ENCODE results near the gene PRSS57.
A peak's percentile ranks its signal among the peaks of the same experiment; 100 is the strongest.

PRSS57 gene

GRCh38 chr19:723714-724113 is 28.5 kb upstream of the PRSS57 start:
- TF ChIP-seq ZNF664 (tag by site-specific recombination; IDR thresholded peaks at IDR 0.05) (0 out of 2 replicates have a peak, but pooled peaks have one; percentile 23), ZNF670 (tag by site-specific recombination; IDR thresholded peaks at IDR 0.05; ENCODE audit: low read depth) (no peak), WT1 (tag by site-specific recombination; IDR thresholded peaks at IDR 0.05) (no peak)
- CTCF ChIA-PET: no interaction called here

GRCh38 chr19:723247-723646 is 28.0 kb upstream of the PRSS57 start:
- ChIA-PET POLR2A (interaction anchor here (1.4 to 1.5 kb wide), 2 partner anchors 16 to 19 kb away, joined by 4 read pairs; no protein-coding TSS in a partner anchor), CTCF (interaction anchor here (0.5 to 1.0 kb wide), 2 partner anchors 11 to 708 kb away, joined by 3 to 4 read pairs; no protein-coding TSS in a partner anchor)

More at GRCh38 chr19:723714-724113, 28.5 kb upstream of the PRSS57 start:
- no peak overlapping the region for H3K27ac ChIP-seq (ENCODE audit: extremely low read depth, low read depth, low read length)
- peaks cover 0 to 13% of the 10 kb centered on the region in 2 experiments; a peak in 2 of 3 replicates for H3K36me3 ChIP-seq (ENCODE audit: control insufficient read depth in 2 of 2, insufficient read depth in 1 of 2, low read length in 2 of 2)
- POLR2A ChIA-PET: interaction anchor here (1.4 to 1.5 kb wide), 2 partner anchors 16 to 20 kb away, joined by 4 read pairs; no protein-coding TSS in a partner anchor
- no peaks in the 10 kb centered on the region for H3K4me1 ChIP-seq (ENCODE audit: control insufficient read depth, insufficient read depth, low read length)
- H3K9me3 ChIP-seq (ENCODE audit: control insufficient read depth, insufficient read depth, low read depth, low read length): no peaks in the 10 kb centered on the region
- no peak overlapping the region for H3K4me3 ChIP-seq (ENCODE audit: low read depth, low read length)

GRCh38 chr19:722553-723101 is 27.4 kb upstream of the PRSS57 start:
- no peaks in the 10 kb centered on the region for H3K4me1 ChIP-seq (ENCODE audit: control insufficient read depth, insufficient read depth, low read length)
- no peak overlapping the region for H3K4me3 ChIP-seq (ENCODE audit: low read depth, low read length)
- no peaks in the 10 kb centered on the region for H3K9me3 ChIP-seq (ENCODE audit: control insufficient read depth, insufficient read depth, low read depth, low read length)
- H3K36me3 ChIP-seq (ENCODE audit: control insufficient read depth in 2 of 2, insufficient read depth in 1 of 2, low read length in 2 of 2): peaks cover 0 to 9% of the 10 kb centered on the region in 2 experiments; a peak in 2 of 3 replicates
- H3K27ac ChIP-seq (ENCODE audit: extremely low read depth, low read depth, low read length): no peak overlapping the region
- TF ChIP-seq ZNF148 (tag by site-specific recombination; IDR thresholded peaks at IDR 0.05; ENCODE audit: borderline replicate concordance) (no peak), KLF1 (tag by site-specific recombination; IDR thresholded peaks at IDR 0.05) (peak; percentile 18; the same call in 1 of the 2 replicates), ZNF311 (tag by site-specific recombination; IDR thresholded peaks at IDR 0.05; ENCODE audit: borderline replicate concordance) (no peak), ZNF664 (tag by site-specific recombination; IDR thresholded peaks at IDR 0.05) (no peak), ZNF184 (tag by site-specific recombination; IDR thresholded peaks at IDR 0.05) (no peak)
- CTCF ChIA-PET: interaction anchor here (1.0 kb wide), 1 partner anchor 11 kb away, joined by 4 read pairs; no protein-coding TSS in a partner anchor
- POLR2A ChIA-PET: interaction anchor here (1.0 kb wide), 1 partner anchor 20 kb away, joined by 3 read pairs; no protein-coding TSS in a partner anchor

More at GRCh38 chr19:723247-723646, 28.0 kb upstream of the PRSS57 start:
- peaks cover 0 to 13% of the 10 kb centered on the region in 2 experiments; a peak in 2 of 3 replicates for H3K36me3 ChIP-seq (ENCODE audit: control insufficient read depth in 2 of 2, insufficient read depth in 1 of 2, low read length in 2 of 2)
- TF ChIP-seq GLI2 (tag by site-specific recombination; IDR thresholded peaks at IDR 0.05; ENCODE audit: borderline replicate concordance, low read depth) (no peak), ZNF791 (tag by site-specific recombination; IDR thresholded peaks at IDR 0.05) (no peak), ZBTB21 (tag by site-specific recombination; IDR thresholded peaks at IDR 0.05) (no peak), ZNF221 (tag by site-specific recombination; IDR thresholded peaks at IDR 0.05; ENCODE audit: borderline replicate concordance) (no peak), ZNF76 (tag by site-specific recombination; IDR thresholded peaks at IDR 0.05; ENCODE audit: borderline replicate concordance, low read depth) (no peak), MZF1 (tag by site-specific recombination; IDR thresholded peaks at IDR 0.05; ENCODE audit: borderline replicate concordance) (no peak), ZNF2 (tag by site-specific recombination; IDR thresholded peaks at IDR 0.05) (no peak), ZNF776 (tag by site-specific recombination; IDR thresholded peaks at IDR 0.05; ENCODE audit: borderline replicate concordance) (no peak), ZBTB6 (tag by site-specific recombination; IDR thresholded peaks at IDR 0.05) (no peak), ZNF621 (tag by site-specific recombination; IDR thresholded peaks at IDR 0.05) (no peak), ZNF629 (tag by site-specific recombination; IDR thresholded peaks at IDR 0.05) (no peak), ZNF274 (IDR thresholded peaks at IDR 0.05; ENCODE audit: low read length) (no peak), ZNF274 (tag by site-specific recombination; IDR thresholded peaks at IDR 0.05; ENCODE audit: borderline replicate concordance) (no peak), ZNF335 (tag by site-specific recombination; conservative IDR thresholded peaks at IDR 0.05) (no peak), BCL11A (tag by site-specific recombination; IDR thresholded peaks at IDR 0.05; ENCODE audit: low read depth) (no peak), ZSCAN5A (tag by site-specific recombination; IDR thresholded peaks at IDR 0.05) (no peak)
- H3K27ac ChIP-seq (ENCODE audit: extremely low read depth, low read depth, low read length): no peak overlapping the region
- H3K9me3 ChIP-seq (ENCODE audit: control insufficient read depth, insufficient read depth, low read depth, low read length): no peaks in the 10 kb centered on the region
- H3K4me1 ChIP-seq (ENCODE audit: control insufficient read depth, insufficient read depth, low read length): no peaks in the 10 kb centered on the region
- no peak overlapping the region for H3K4me3 ChIP-seq (ENCODE audit: low read depth, low read length)
